A172 (cell line): Measurements from ENCODE around the gene TST. TPM values are rescaled to one million over a fixed set of nuclear protein-coding genes. Genes with fewer than 3 reads are reported as not detected.

Source experiments
- DNase-seq: peaks from one replicate; pipeline ENCODE4 v3.0.0-alpha.2; 2015; ENCODE audit warnings: low spot score
- total RNA-seq: library from RNA; depleted of rRNA; stranded (reverse); fragments of >200 nt; shearing (Covaris generic); gene quantifications from 2 replicates; pipeline ENCODE4 v1.2.3, GENCODE V29; 2014

Gene TST
- total RNA-seq, 1 experiment from 2014 or later: 37.3 TPM

DNA sequence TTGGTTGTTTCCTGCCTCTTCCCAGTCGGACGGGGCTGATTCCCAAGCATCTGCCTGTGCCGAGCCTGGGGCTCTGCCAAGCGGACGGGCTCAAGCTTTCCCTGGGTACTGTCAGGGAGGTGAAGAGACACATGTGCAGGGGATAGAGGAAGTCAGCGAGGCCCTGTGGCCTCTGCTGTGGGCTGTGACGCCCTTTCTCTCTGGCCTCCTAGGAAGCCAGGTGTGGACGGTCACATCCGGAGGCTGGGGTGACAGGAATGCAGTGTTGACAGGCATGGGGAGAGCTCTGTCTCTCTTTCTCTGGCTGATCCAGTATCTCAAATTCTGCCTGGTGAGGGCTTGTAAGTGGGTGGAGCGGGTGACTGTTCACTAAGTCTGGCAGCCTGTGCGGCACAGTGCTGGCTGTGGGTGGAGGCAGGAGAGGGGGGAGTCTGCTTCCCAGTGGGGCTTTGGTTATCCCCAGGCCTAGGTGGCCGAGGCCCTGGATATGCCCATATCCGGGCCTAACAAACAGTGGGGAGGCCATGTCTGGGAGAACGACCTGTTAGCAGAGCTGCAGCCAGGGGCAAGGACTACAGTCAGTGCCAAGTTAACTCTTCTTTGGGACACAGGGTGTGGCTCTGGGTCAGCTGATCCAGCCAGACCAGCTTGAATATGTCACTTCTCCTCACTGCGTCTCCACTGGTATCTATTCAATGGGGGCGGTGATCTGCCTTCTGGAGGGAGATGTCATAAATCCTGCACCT is 34.2 kb upstream of the TST start:
- DNase-seq: no peak

DNA sequence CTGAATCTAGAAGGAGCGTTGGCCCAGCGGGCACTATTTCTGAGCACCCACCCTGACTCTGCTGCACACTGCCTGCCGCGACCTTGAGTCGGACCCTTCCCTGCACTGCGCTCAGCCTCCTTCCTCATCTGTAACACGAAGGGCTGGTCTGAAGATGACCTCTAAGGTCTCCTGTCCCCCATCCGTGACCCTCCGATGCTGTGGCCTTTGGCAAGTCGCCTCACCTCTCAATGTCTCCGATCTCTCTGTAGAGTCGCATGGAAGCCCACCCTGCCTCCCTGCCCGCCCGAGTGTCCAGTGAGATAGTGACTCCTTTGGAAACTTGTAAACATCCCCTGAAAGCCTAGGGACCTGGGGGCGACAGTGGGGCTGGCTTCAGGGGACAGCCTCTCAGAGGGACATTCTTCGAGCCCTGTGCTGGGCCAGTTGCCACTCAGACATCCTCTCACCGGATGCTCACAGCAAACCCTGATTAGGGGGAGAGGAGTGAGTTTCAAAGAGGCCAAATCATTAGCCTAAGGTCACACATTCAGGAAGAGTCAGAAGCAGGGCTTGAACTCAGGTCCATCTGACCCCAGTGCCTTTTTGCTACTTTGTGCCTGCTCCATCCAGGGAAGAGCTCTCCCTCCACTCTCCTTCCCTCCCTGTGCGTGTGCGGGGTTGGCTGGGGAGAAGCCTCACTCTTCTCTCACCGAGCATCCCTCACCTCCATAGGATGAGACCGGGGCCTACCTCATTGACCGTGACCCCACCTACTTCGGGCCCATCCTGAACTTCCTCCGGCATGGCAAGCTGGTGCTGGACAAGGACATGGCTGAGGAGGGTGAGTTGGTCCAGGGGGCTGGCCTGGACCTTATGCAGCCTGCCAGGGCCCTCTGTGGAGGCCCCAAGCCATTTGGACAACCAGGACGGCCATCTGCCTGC is 33.4 kb upstream of the TST start:
- DNase-seq: no peak

DNA sequence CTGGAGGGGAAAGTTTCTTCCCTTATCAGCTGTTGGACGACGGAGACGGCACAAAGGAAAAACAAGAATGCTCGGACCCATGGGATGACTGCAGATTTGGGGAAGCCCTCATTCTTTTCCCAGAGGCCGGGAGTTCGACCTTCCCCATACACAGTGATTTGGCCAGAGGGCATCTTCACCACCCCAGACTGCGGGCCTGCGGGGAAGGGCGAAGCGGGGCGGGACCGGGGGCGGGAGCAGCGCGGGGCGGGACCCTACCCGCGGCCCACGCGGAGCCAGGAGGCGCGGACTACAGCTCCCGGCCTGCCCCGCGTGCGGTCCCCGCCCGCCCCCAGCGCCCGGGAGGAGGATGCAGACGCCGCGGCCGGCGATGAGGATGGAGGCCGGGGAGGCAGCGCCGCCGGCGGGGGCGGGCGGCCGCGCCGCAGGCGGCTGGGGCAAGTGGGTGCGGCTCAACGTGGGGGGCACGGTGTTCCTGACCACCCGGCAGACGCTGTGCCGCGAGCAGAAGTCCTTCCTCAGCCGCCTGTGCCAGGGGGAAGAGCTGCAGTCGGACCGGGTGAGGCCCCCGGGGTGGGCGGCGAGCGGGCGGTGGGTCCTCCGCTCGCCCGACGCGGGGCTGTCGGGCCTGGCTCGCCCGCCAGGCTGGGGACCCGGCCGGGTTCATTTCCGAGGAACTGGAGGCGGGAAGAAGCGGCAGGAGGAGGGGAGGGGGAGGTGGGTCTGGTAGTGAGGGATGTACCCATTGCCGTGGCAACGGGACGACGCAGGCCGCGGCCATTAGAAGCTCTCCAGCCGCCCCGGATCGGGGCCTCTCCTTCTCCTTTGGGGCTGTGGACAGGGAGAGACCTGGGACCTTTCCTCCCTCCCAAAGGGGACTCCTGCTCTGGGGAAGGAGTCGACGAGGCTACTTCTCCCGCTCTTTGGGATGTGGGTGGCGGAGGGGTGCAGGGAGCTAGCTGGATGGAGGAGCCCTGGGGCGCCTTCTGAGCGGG is 32.4 kb upstream of the TST start, which contains the start of gene KCTD17:
Gene KCTD17 (plus strand): TSS at position 352 of the 995 bp plus-strand sequence. CDS start 19 bp downstream, at position 371.
- DNase-seq: peak; percentile 5

DNA sequence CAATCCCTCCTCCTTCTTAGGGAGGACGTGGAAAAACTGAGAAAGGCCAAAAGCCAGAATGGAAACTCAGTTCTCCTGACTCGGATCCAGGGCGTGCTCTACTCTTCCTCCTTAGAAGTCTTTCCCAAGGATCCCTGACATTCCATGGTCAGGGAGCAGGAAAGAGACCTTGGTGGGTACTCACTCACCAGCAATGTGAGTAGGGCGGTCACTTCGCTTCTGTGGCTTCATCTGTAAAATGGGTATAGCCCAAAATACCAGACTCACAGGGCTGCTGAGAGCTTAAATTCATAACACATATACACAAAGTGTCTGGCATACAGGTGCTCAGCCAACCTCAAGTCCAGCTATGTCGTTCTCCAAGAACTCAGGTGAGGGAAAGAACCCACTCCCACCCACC is 31.7 kb upstream of the TST start:
- no peak for DNase-seq

DNA sequence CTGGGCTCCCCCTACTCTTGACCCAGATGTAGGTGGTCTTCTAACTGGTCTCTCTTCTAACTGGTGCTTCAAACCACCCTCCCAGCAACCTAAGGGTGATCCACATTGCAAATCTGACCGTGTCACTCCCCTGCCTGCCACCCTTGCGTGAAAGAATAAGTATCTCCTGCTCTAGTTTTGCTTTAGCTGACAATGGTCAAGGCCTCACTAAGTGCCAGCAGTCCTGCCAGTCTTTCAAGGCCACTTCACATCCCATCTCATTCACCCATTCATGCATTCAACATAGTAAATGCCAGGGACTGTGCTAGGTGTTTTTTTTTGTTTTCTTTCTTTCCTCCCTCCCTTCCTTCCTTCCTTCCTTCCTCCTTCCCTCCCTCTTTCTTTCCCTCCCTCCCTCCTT is 30.0 kb upstream of the TST start:
- no peak for DNase-seq

DNA sequence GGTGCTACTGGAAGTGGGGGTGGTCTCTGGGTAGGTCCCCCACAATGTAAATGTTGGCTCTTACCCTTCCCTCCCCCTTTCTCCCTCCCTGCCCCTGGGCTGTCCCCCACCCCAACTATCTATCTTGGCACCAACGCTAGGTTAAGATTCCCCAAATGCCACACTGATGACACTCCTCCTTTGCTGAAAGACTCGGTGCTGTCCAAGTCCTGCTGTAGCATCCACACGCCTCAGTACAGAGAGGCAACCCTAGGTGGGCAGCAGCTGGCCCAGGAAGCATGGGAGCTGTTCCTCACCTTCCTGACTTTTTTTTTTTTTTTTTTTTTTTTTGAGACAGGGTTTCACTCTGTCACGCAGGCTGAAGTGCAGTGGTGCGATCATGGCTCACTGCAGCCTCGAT is 28.9 kb upstream of the TST start:
- no peak for DNase-seq

DNA sequence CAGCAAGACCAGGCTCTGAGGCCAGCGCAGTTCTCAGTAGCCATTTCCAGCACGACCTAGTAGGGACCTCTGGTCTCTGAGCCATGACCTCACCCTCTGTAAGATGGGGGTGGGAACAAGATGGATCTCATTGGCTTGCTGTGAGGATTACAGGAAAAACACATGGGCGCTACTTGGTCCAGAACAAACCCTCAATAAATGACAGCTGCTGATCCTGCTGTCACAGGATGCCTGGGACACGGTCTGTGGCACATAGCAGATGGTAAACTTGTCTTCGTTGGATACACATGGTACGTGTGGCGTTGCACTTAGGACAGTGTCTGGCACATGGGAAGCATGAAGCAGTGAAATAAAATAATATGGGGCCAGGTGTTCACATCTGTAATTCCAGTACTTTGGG is 27.8 kb upstream of the TST start:
- DNase-seq: no peak

DNA sequence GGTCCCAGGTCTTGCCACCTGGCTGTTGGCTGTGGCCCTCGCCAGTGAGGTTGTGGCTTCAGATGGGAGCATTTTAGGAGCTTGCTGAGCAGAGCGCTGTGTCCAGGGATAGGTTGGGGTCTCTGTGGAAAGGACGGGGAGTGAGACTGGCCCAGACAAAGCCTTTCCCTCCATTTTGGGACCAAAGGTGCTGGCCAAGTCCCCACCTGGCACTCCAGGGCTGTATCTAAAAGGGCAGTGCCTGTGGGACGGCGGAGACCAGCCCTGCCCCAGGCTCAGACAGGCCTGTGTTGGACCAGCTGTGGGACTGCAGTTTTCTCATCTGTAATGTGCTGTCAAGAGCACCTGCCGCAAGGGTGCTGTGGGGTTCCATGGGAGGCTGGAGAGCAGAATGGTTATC is 27.3 kb upstream of the TST start:
- no peak for DNase-seq

DNA sequence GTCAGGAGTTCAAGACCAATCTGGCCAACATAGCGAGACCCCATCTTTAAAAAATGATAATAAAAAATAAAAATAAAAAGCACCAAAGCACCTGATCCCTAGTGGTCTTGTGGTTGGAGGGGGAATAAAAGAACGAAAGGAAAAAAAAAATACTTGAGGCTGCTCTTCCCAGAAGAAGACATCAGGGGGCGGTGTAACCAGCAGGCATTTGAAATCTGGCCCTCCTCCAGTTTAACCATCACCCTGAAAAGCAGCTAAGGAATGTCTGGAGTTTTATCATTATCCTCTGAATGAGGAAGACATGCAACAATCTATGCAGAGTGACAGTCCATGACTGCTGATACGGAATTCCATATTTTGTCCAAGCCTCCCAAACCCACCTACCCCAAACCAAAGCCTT is 26.7 kb upstream of the TST start:
- peak; percentile 15 for DNase-seq

DNA sequence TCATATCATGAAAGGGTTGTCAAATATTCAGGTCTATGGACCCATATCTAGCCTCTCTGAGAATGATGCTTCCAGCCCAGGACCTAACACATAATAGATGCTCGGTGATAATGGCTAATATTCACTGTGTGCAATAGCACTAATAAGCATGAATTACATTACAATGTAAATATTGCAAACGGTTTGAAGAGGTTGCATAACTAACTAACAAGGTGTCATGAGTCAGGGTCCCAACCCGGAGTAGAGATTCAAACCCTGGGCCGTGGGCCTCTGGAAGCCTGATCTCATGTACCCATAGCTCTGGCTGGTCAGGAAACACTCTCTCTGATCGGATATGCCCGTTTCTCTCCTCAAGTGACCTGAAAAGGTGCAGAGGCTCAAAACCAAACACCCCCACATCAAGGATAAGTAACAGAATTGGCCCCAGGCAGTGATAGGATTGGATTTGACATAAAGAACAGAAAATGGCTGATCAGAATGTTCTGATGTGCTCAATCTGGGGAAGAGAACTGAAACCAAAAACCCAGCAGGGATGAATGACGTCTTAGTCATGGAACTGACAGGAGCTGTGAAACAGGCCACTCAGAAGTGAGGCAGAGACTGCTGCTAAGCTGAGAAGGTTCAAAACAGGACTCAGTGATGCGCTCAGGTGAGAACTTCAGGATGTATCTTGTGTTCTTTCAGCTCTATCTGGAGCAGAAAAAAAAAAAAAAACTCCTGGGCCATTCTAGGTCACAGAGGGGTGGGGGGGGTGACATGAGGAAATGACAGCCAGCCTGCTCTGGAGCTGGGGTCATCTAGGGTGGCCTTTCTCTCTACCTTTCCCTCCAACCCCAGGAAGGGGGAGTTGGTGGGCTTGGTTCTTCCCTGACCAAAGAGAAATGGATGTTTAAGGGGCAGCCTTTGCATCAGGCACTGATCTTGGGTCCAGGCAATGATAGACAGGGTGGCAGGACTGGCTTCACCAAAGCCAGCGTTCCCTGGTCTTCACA is 25.7 kb upstream of the TST start:
- no peak for DNase-seq

DNA sequence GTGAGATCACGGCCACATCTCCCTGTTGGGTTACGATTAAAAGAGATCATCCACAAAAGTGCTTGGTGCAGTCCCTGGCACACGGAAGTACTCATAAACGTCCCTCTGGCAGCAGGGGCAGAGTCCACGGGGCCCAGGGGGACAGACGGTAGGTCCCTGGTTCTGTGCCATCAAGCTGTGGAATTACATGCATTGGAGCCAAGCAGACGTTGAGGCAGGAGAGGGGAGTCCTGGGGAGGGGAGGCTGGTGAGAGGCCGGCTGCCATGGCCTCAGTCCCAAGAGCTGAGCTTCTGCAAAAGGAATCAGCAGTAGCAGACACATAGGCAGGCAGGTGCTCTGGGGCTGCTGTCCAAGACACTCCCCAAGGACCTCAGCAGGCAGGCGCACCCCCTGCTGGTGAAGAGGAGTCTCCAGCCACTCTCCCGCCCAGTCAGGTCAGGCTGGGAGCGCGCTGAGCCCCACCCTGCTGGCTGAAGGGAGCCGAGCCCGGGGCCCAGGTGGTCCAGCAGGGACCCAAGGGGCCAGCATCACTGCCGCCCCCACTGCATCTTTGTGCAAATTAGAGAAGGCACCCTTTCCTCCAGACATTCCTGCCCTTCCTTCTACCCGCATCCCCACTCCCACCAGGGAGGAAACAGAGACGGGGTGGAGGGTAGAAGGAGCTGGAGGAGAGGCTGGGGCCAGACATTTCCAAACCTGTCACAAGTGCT is 24.7 kb upstream of the TST start:
- peak; percentile 48 for DNase-seq

DNA sequence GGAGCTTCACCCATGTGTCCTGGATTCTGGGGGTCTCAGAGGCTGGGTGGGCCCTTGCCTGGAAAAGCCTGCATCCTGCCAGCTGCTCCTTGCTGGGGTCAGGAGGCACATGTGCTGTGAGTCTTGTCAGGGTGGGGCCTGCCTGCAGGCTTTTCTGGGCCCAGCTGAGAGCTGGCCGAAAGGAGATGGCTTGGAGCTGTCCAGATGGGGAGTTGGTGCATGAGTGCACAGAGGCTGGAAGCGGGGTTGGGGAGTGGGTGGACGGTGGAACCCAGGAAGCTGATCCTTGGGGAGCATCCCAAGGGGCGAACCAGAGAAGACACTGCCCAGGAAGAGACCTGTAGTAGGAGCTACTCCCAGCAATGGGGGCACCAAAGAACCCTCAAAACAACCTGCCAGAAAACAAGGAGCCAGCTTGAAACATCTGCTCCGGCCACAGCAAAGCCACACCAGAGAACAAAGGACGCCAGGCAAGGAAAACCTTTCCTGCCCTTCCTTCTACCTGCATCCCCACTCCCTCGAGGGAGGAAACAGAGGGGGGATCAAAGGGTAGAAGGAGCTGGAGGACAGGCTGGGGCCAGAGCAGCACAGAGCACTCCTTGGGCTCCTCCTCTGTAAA is 24.1 kb upstream of the TST start:
- no peak for DNase-seq

DNA sequence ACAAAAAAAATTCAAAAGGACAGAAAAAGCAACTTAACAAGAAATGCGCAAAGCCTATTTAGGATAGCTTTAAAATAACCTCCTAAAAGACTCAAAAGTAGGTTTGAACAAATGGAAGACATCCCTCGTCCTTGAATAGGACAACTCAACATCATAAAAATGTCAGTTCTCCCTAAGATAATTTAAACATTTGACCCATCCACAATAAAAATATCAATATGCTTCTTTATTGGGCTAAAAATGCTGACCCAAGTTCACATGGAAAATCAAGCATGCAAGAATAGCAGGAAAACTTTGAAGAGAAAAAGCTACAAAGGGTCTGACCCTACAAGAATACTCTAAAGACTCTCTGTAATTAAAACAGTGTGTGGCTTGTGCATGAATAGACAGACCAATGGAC is 20.2 kb upstream of the TST start:
- DNase-seq: no peak

DNA sequence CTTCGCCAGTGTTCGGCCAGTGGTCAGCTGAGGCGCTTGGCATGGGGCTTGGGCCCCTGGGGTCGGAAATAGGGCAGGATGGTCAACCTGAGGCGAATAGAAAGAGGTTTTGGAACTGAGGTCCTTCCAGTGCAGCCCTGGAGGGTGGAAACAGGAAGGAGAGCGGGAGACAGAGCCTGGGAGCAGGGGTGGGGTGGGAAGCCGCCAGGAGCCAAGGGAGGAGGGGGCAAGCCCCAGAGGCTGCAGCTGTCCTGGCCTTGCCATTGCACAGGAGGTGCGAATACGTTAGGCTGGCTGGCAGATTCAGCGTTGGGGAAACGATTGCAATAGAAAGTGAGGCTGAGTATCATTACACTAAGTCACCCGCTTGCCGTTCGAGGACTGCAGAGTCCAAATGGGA is 18.4 kb upstream of the TST start:
- DNase-seq: no peak

DNA sequence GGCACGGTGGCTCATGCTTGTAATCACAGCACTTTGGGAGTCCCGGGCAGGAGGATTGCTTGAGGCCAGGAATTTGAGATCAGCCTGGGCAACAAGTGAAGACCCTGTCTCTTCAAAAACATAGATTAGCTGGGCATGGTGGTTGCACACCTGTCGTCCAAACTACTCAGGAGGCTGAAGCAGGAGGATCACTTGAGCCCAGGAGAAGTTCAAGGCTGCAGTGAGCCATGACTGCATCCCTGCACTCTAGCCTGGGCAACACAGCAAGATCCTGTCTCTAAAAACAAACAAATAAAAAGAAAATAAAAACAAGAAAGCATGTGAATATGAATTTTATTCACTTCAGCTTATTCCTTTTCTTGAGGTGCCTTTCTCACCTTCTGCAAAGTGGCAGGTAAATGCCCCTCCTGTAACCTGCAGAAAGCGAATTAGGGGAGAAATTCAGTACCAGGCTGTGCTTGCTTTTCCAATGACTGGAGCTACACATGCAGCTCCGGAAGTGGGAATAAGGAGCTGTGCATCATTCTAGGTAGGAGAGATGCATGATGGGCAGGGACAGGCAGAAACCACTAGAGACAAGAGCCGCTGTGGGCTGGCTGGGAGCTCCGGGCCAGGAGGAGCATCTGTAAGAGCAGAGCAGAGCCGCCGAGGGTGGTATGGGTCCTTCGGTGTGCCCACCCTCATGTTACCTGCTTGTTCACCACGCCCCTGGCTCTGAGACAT is 17.6 kb upstream of the TST start:
- no peak for DNase-seq

DNA sequence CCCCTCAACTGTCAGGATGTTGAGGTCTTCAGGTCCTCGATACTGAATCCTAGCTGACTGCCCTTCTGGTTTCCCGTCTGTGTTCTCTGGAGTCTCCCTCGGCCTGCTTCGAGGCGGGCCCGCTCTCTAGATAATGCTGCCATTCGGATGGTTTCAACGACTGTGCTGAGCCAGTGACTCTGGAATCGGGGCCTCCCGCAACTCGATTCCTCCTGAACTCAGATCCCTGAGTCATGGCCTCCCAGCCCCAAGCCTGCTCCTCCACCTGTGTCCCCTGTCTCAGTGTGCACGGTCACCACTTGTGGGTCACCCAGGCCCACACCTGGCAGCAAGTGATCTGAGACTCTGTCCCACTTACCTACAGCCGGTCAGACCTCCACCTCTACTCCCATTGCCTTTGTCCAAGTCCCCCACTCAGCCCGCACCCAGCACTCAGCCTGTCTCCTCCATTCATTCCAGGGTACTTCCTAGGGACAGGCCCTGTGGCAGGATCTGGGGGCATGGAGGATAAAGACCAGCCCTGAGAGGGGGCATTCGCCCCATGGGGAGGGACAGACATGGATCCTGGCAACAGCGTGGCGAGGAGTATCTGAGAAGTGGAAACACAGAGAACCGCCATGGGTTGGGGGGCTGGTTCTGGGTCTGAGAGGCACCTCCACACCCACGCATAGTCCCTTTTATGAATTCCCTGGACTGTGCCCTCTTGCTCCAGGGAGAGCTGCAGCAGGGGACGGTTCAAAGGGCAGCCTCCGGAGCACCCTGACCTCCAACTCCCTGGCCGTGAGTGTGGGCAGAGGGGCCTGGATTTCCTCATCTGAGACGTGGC is 14.6 kb upstream of the TST start:
- DNase-seq: no peak

DNA sequence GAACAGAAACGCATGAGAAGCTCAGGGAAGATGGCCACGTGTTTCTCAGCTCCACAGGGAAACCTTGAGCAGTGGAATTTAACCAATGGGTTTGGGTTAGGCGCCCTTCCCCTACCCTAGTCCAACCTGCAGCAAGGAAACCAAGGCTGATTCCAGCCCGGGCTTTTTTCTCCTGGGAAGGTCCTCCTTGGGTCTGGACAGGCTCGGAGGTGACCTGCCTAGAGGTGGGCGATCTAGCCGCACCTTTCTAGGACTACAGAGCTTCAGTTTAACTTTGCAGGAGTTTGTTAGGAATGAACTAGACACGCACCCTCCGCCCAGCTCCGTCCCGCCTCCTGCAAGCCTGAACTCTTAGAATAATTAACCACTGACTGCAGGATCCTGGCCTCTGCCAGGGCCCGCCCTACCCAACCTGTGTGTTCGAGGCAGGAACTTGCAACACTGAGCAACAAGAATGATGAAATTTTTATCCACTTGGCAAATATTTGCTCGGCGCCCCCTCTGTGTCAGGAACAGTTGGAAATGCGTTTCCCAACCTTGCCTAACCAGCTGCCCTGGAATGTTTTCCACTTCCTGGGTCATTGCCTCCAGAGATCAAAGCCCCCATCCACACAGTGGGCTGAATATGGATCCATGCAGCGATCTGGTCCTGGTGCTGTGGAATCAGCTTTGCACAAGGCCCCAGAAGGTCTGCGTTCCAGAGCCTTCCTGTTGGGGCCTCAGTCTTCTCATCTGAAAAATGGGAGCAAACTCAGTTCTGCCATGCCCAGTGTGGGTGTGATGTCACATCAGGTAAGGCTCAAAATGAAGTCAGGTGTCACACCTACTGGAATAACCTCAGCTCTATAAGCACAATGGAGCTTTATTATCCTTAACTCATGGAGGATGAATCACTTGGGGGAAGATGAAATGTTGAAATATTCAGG is 13.6 kb upstream of the TST start:
- peak; percentile 8 for DNase-seq
